ENCODE results near the gene STK33.

The STK33 gene

GRCh38 chr11:8593455-8593854 is 573 bp downstream of the STK33 start:
- POLR2A ChIA-PET: interaction anchor here (1.0 kb wide), 2 partner anchors 19 to 95 kb away, joined by 3 to 5 read pairs; no protein-coding TSS in a partner anchor
- CTCF ChIA-PET: interaction anchor here (0.8 to 2.2 kb wide), 4 partner anchors 9 to 25 kb away, joined by 3 to 10 read pairs (median 6); no protein-coding TSS in a partner anchor

GRCh38 chr11:8587915-8588314 is 6.1 kb downstream of the STK33 start:
- Histone ChIP-seq H3K4me1 (ENCODE audit: control insufficient read depth, insufficient read depth, low read length) (no peaks in the 10 kb centered on the region), H3K27ac (ENCODE audit: extremely low read depth, low read depth, low read length) (no peak overlapping the region), H3K9me3 (ENCODE audit: control insufficient read depth, insufficient read depth, low read depth, low read length) (no peaks in the 10 kb centered on the region), H3K36me3 (ENCODE audit: control insufficient read depth in 2 of 2, insufficient read depth in 1 of 2, low read length in 2 of 2) (no peaks in the 10 kb centered on the region), H3K4me3 (ENCODE audit: low read depth, low read length) (no peak overlapping the region)
- no peak for TF ChIP-seq SALL2 (tag by site-specific recombination; IDR thresholded peaks at IDR 0.05; ENCODE audit: borderline replicate concordance)
- CTCF ChIA-PET: no interaction called here
- POLR2A ChIA-PET: no interaction called here

More at GRCh38 chr11:8593455-8593854, 573 bp downstream of the STK33 start:
- peak overlapping the region; percentile 46; the same call in 1 of the 2 replicates for H3K27ac ChIP-seq (ENCODE audit: extremely low read depth, low read depth, low read length)
- H3K36me3 ChIP-seq (ENCODE audit: control insufficient read depth in 2 of 2, insufficient read depth in 1 of 2, low read length in 2 of 2): no peaks in the 10 kb centered on the region
- H3K4me1 ChIP-seq (ENCODE audit: control insufficient read depth, insufficient read depth, low read length): no peaks in the 10 kb centered on the region
- no peak for TF ChIP-seq ZNF19 (tag by site-specific recombination; IDR thresholded peaks at IDR 0.05; ENCODE audit: low read depth)
- TF ChIP-seq ZNF426 (tag by site-specific recombination; IDR thresholded peaks at IDR 0.05): no peak
- no peak for TF ChIP-seq ZNF140 (tag by site-specific recombination; IDR thresholded peaks at IDR 0.05)
- TF ChIP-seq MZF1 (tag by site-specific recombination; IDR thresholded peaks at IDR 0.05; ENCODE audit: borderline replicate concordance): no peak
- no peak for TF ChIP-seq ZNF37A (tag by site-specific recombination; IDR thresholded peaks at IDR 0.05)
- TF ChIP-seq ZBTB44 (tag by site-specific recombination; IDR thresholded peaks at IDR 0.05): no peak
- no peak for TF ChIP-seq ZNF449 (tag by site-specific recombination; IDR thresholded peaks at IDR 0.05)
- TF ChIP-seq ZSCAN23 (tag by site-specific recombination; IDR thresholded peaks at IDR 0.05): no peak
- no peak for TF ChIP-seq ZNF621 (tag by site-specific recombination; IDR thresholded peaks at IDR 0.05)
- TF ChIP-seq GLIS1 (tag by site-specific recombination; IDR thresholded peaks at IDR 0.05): no peak
- no peak for TF ChIP-seq ZNF501 (tag by site-specific recombination; IDR thresholded peaks at IDR 0.05)
- no peaks in the 10 kb centered on the region for H3K9me3 ChIP-seq (ENCODE audit: control insufficient read depth, insufficient read depth, low read depth, low read length)
- peak overlapping the region; percentile 82 for H3K4me3 ChIP-seq (ENCODE audit: low read depth, low read length)

GRCh38 chr11:8586805-8587204 is 7.2 kb downstream of the STK33 start:
- Histone ChIP-seq H3K9me3 (ENCODE audit: control insufficient read depth, insufficient read depth, low read depth, low read length) (no peaks in the 10 kb centered on the region), H3K4me1 (ENCODE audit: control insufficient read depth, insufficient read depth, low read length) (no peaks in the 10 kb centered on the region), H3K27ac (ENCODE audit: extremely low read depth, low read depth, low read length) (no peak overlapping the region), H3K4me3 (ENCODE audit: low read depth, low read length) (no peak overlapping the region), H3K36me3 (ENCODE audit: control insufficient read depth in 2 of 2, insufficient read depth in 1 of 2, low read length in 2 of 2) (no peaks in the 10 kb centered on the region)
- CTCF ChIA-PET: interaction anchor here (0.6 kb wide), 1 partner anchor 323 kb away, joined by 3 read pairs; the partner anchor contains the start of gene LMO1
- POLR2A ChIA-PET: interaction anchor here (1.0 kb wide), 1 partner anchor 95 kb away, joined by 3 read pairs; the partner anchor contains the start of genes RPL27A and TRIM66
- no peak for TF ChIP-seq ZSCAN18 (tag by site-specific recombination; IDR thresholded peaks at IDR 0.05)
- TF ChIP-seq ZNF394 (tag by site-specific recombination; IDR thresholded peaks at IDR 0.05; ENCODE audit: borderline replicate concordance): no peak
- no peak for TF ChIP-seq ZNF747 (tag by site-specific recombination; IDR thresholded peaks at IDR 0.05)
- no peak for TF ChIP-seq KLF7 (tag by site-specific recombination; IDR thresholded peaks at IDR 0.05; ENCODE audit: borderline replicate concordance)
- TF ChIP-seq REST (tag by site-specific recombination; IDR thresholded peaks at IDR 0.05): no peak
- TF ChIP-seq ZNF354C (tag by site-specific recombination; IDR thresholded peaks at IDR 0.05; ENCODE audit: borderline replicate concordance, low read depth): no peak
- no peak for TF ChIP-seq ZNF324 (tag by site-specific recombination; IDR thresholded peaks at IDR 0.05)
- TF ChIP-seq ZNF664 (tag by site-specific recombination; IDR thresholded peaks at IDR 0.05): no peak
- no peak for TF ChIP-seq ZNF843 (tag by site-specific recombination; IDR thresholded peaks at IDR 0.05)
- TF ChIP-seq KLF9 (tag by site-specific recombination; IDR thresholded peaks at IDR 0.05; ENCODE audit: low read depth): no peak
- TF ChIP-seq ZNF544 (tag by site-specific recombination; IDR thresholded peaks at IDR 0.05): no peak
- TF ChIP-seq ZNF391 (tag by site-specific recombination; IDR thresholded peaks at IDR 0.05; ENCODE audit: borderline replicate concordance, low read depth): no peak
- no peak for TF ChIP-seq MEIS1 (CRISPR knock-in tag; IDR thresholded peaks at IDR 0.05; ENCODE audit: borderline replicate concordance)

Data from HEK293 (cell line).